ENCODE results near the gene ENTHD1. TPM values are rescaled to one million over a fixed set of nuclear protein-coding genes. Genes with fewer than 3 reads are reported as not detected.

ENTHD1 gene
- total RNA-seq, 2 donors from 2014 or later, result 0.46 to 0.77 TPM

GRCh38 chr22:39917197-39917643 lies 23.7 kb upstream of the ENTHD1 start:
- Mint-ChIP-seq H3K27me3 (ENCODE audit: low read depth) (no peaks in the 10 kb centered on the region), H3K36me3 (ENCODE audit: insufficient read depth in 2 of 2) (peaks cover 0 to 3% of the 10 kb centered on the region in 2 donors), H3K27ac (peak overlapping the region; percentile 95), H3K4me1 (ENCODE audit: low read depth) (peaks cover 95% of the 10 kb centered on the region), H3K9me3 (no peaks in the 10 kb centered on the region), H3K4me3 (peak overlapping the region; percentile 80 to 97)
- no peak for ATAC-seq (replicated peaks in 1 of 2)
- no peak for DNase-seq

GRCh38 chr22:39916496-39916895 lies 22.9 kb upstream of the ENTHD1 start:
- H3K27me3 Mint-ChIP-seq (ENCODE audit: low read depth), result no peaks in the 10 kb centered on the region
- no peaks in the 10 kb centered on the region for H3K36me3 Mint-ChIP-seq (ENCODE audit: insufficient read depth in 2 of 2)
- ATAC-seq (replicated peaks in 1 of 2), result no peak
- peaks cover 95% of the 10 kb centered on the region for H3K4me1 Mint-ChIP-seq (ENCODE audit: low read depth)
- H3K9me3 Mint-ChIP-seq, result no peaks in the 10 kb centered on the region
- H3K4me3 Mint-ChIP-seq, result peak overlapping the region; percentile 80 to 97
- no peak for DNase-seq
- H3K27ac Mint-ChIP-seq, result peak overlapping the region; percentile 95

- Mint-ChIP-seq H3K27ac (peak overlapping the region; percentile 90), H3K9me3 (no peaks in the 10 kb centered on the region), H3K36me3 (ENCODE audit: insufficient read depth in 2 of 2) (no peaks in the 10 kb centered on the region), H3K4me3 (peak overlapping the region; percentile 80 to 97), H3K4me1 (ENCODE audit: low read depth) (peaks cover 95% of the 10 kb centered on the region), H3K27me3 (ENCODE audit: low read depth) (no peaks in the 10 kb centered on the region)
- no peak for ATAC-seq (replicated peaks in 1 of 2)
- DNase-seq, result no peak
Observed at GRCh38 chr22:39915295-39915726, 21.8 kb upstream of the ENTHD1 start.

- Mint-ChIP-seq H3K27ac (peak overlapping the region; percentile 100), H3K27me3 (ENCODE audit: low read depth) (no peaks in the 10 kb centered on the region), H3K4me3 (peak overlapping the region; percentile 80 to 92), H3K9me3 (peaks cover 0 to 2% of the 10 kb centered on the region in 2 donors), H3K4me1 (ENCODE audit: low read depth) (peaks cover 95% of the 10 kb centered on the region), H3K36me3 (ENCODE audit: insufficient read depth in 2 of 2) (peaks cover 0 to 4% of the 10 kb centered on the region in 2 donors)
- no peak for DNase-seq
- ATAC-seq (replicated peaks in 1 of 2), result no peak
Observed at GRCh38 chr22:39914584-39914983, 21.0 kb upstream of the ENTHD1 start.

GRCh38 chr22:39913886-39914285 lies 20.3 kb upstream of the ENTHD1 start:
- no peaks in the 10 kb centered on the region for H3K27me3 Mint-ChIP-seq (ENCODE audit: low read depth)
- no peak for DNase-seq

GRCh38 chr22:39913321-39913720 lies 19.8 kb upstream of the ENTHD1 start:
- Mint-ChIP-seq H3K4me3 (peak overlapping the region; percentile 80 to 92), H3K27ac (peak overlapping the region; percentile 100), H3K9me3 (peaks cover 0 to 2% of the 10 kb centered on the region in 2 donors), H3K4me1 (ENCODE audit: low read depth) (peaks cover 98% of the 10 kb centered on the region), H3K36me3 (ENCODE audit: insufficient read depth in 2 of 2) (peaks cover 0 to 4% of the 10 kb centered on the region in 2 donors), H3K27me3 (ENCODE audit: low read depth) (no peaks in the 10 kb centered on the region)
- ATAC-seq (replicated peaks in 1 of 2) (no peak), DNase-seq (no peak)

More at GRCh38 chr22:39913886-39914285, 20.3 kb upstream of the ENTHD1 start:
- H3K36me3 Mint-ChIP-seq (ENCODE audit: insufficient read depth in 2 of 2), result peaks cover 0 to 4% of the 10 kb centered on the region in 2 donors
- H3K27ac Mint-ChIP-seq, result peak overlapping the region; percentile 100
- H3K9me3 Mint-ChIP-seq, result peaks cover 0 to 2% of the 10 kb centered on the region in 2 donors
- ATAC-seq (replicated peaks in 1 of 2), result no peak
- peak overlapping the region; percentile 80 to 92 for H3K4me3 Mint-ChIP-seq
- peaks cover 97% of the 10 kb centered on the region for H3K4me1 Mint-ChIP-seq (ENCODE audit: low read depth)

- Mint-ChIP-seq H3K9me3 (peaks cover 0 to 2% of the 10 kb centered on the region in 2 donors), H3K27me3 (ENCODE audit: low read depth) (no peaks in the 10 kb centered on the region), H3K4me3 (peak overlapping the region; percentile 80 to 92), H3K27ac (peak overlapping the region; percentile 100), H3K36me3 (ENCODE audit: insufficient read depth in 2 of 2) (peaks cover 0 to 4% of the 10 kb centered on the region in 2 donors), H3K4me1 (ENCODE audit: low read depth) (peaks cover 95% of the 10 kb centered on the region)
- no peak for DNase-seq
- no peak for ATAC-seq (replicated peaks in 1 of 2)
Observed at GRCh38 chr22:39910876-39911613, 17.5 kb upstream of the ENTHD1 start.

- ATAC-seq (replicated peaks in 1 of 2), result peak; percentile 69 to 70
- Mint-ChIP-seq H3K27ac (peak overlapping the region; percentile 100), H3K27me3 (ENCODE audit: low read depth) (no peaks in the 10 kb centered on the region), H3K4me3 (peak overlapping the region; percentile 80 to 92), H3K9me3 (peaks cover 0 to 2% of the 10 kb centered on the region in 2 donors), H3K36me3 (ENCODE audit: insufficient read depth in 2 of 2) (peaks cover 0 to 5% of the 10 kb centered on the region in 2 donors), H3K4me1 (ENCODE audit: low read depth) (peaks cover 81% of the 10 kb centered on the region)
- peak in 1 of 2 donors; percentile 72 for DNase-seq
Observed at GRCh38 chr22:39908737-39909136, 15.2 kb upstream of the ENTHD1 start.

- H3K27me3 Mint-ChIP-seq (ENCODE audit: low read depth), result no peaks in the 10 kb centered on the region
- peak overlapping the region; percentile 80 to 92 for H3K4me3 Mint-ChIP-seq
- peak overlapping the region; percentile 100 for H3K27ac Mint-ChIP-seq
- ATAC-seq (replicated peaks in 1 of 2), result peak; percentile 12 to 16
- H3K9me3 Mint-ChIP-seq, result peaks cover 0 to 2% of the 10 kb centered on the region in 2 donors
- H3K4me1 Mint-ChIP-seq (ENCODE audit: low read depth), result peaks cover 75% of the 10 kb centered on the region
- DNase-seq, result no peak
- peaks cover 0 to 5% of the 10 kb centered on the region in 2 donors for H3K36me3 Mint-ChIP-seq (ENCODE audit: insufficient read depth in 2 of 2)
Observed at GRCh38 chr22:39908136-39908535, 14.6 kb upstream of the ENTHD1 start.

- Mint-ChIP-seq H3K4me3 (peak overlapping the region; percentile 80 to 92), H3K9me3 (peaks cover 0 to 2% of the 10 kb centered on the region in 2 donors), H3K27me3 (ENCODE audit: low read depth) (no peaks in the 10 kb centered on the region), H3K27ac (peak overlapping the region; percentile 100), H3K4me1 (ENCODE audit: low read depth) (peaks cover 70% of the 10 kb centered on the region), H3K36me3 (ENCODE audit: insufficient read depth in 2 of 2) (peaks cover 3 to 8% of the 10 kb centered on the region in 2 donors)
- no peak for DNase-seq
- ATAC-seq (replicated peaks in 1 of 2), result peak; percentile 14 to 16
Observed at GRCh38 chr22:39907605-39908097, 14.1 kb upstream of the ENTHD1 start.

GRCh38 chr22:39907047-39907446 lies 13.5 kb upstream of the ENTHD1 start:
- peaks cover 0 to 2% of the 10 kb centered on the region in 2 donors for H3K9me3 Mint-ChIP-seq
- H3K27me3 Mint-ChIP-seq (ENCODE audit: low read depth), result no peaks in the 10 kb centered on the region
- peak overlapping the region; percentile 80 to 92 for H3K4me3 Mint-ChIP-seq
- H3K27ac Mint-ChIP-seq, result peak overlapping the region; percentile 100
- DNase-seq (no peak), ATAC-seq (replicated peaks in 1 of 2) (no peak)
- H3K4me1 Mint-ChIP-seq (ENCODE audit: low read depth), result peaks cover 64% of the 10 kb centered on the region
- H3K36me3 Mint-ChIP-seq (ENCODE audit: insufficient read depth in 2 of 2), result peaks cover 4 to 9% of the 10 kb centered on the region in 2 donors

- H3K27ac Mint-ChIP-seq, result peak overlapping the region; percentile 100
- H3K4me3 Mint-ChIP-seq, result peak overlapping the region; percentile 80 to 92
- peaks cover 0 to 2% of the 10 kb centered on the region in 2 donors for H3K9me3 Mint-ChIP-seq
- peaks cover 56% of the 10 kb centered on the region for H3K4me1 Mint-ChIP-seq (ENCODE audit: low read depth)
- no peaks in the 10 kb centered on the region for H3K27me3 Mint-ChIP-seq (ENCODE audit: low read depth)
- ATAC-seq (replicated peaks in 1 of 2) (peak; percentile 7 to 11), DNase-seq (no peak)
- H3K36me3 Mint-ChIP-seq (ENCODE audit: insufficient read depth in 2 of 2), result peaks cover 7 to 11% of the 10 kb centered on the region in 2 donors
Observed at GRCh38 chr22:39906207-39906606, 12.6 kb upstream of the ENTHD1 start.

- no peak for ATAC-seq (replicated peaks in 1 of 2)
- peaks cover 0 to 2% of the 10 kb centered on the region in 2 donors for H3K9me3 Mint-ChIP-seq
- peak overlapping the region; percentile 100 for H3K27ac Mint-ChIP-seq
- peak overlapping the region; percentile 80 to 92 for H3K4me3 Mint-ChIP-seq
- no peak for DNase-seq
- peaks cover 7 to 11% of the 10 kb centered on the region in 2 donors for H3K36me3 Mint-ChIP-seq (ENCODE audit: insufficient read depth in 2 of 2)
- H3K4me1 Mint-ChIP-seq (ENCODE audit: low read depth), result peaks cover 54% of the 10 kb centered on the region
- no peaks in the 10 kb centered on the region for H3K27me3 Mint-ChIP-seq (ENCODE audit: low read depth)
Observed at GRCh38 chr22:39905687-39906086, 12.1 kb upstream of the ENTHD1 start.
